DLD1 (cell line): Measurements from ENCODE around the gene STRA6.

Experiments
- in situ Hi-C: cut with HindIII; loops from 2 replicates; pipeline ENCODE4 v1.10.0; 2017; ENCODE audit warnings: low sequenced_read_pairs

STRA6 gene

GRCh38 chr15:74133694-74134386 lies 68.7 kb downstream of the STRA6 start:
- in situ Hi-C loops = no loop called here

GRCh38 chr15:74132681-74133651 lies 69.6 kb downstream of the STRA6 start:
- in situ Hi-C loops = no loop called here

GRCh38 chr15:74131628-74132413 lies 70.8 kb downstream of the STRA6 start:
- in situ Hi-C loops = no loop called here

GRCh38 chr15:74130849-74131627 lies 71.5 kb downstream of the STRA6 start:
- in situ Hi-C loops = no loop called here

GRCh38 chr15:74130155-74130848 lies 72.3 kb downstream of the STRA6 start, which contains the start of gene ISLR2:
TSS of gene ISLR2 (plus strand) at chr15:74130586. CDS start at chr15:74132755, 2,169 bp downstream.
- in situ Hi-C loops = no loop called here

- in situ Hi-C loops = loop anchor here (10.0 kb wide), 1 partner anchor 85 kb away; no protein-coding TSS in a partner anchor
These were observed 72.9 kb downstream of the STRA6 start for GRCh38 chr15:74129586-74130154.
